HepG2 (cell line): ENCODE measurements around the gene TMEM165. TPM values are rescaled to one million over a fixed set of nuclear protein-coding genes. Genes with fewer than 3 reads are reported as not detected.
A peak's percentile ranks its signal among the peaks of the same experiment; 100 is the strongest.

Experiments used
- CREB3 ChIP-seq: sonication (generic); formaldehyde crosslinking; IDR thresholded peaks from 2 replicates; pipeline ENCODE4 v1.5.0; 2020; ENCODE audit warnings: missing genetic modification reagents
- GATAD1 ChIP-seq: IDR thresholded peaks from 2 replicates; pipeline ENCODE4 v1.6.1; 2016; ENCODE audit warnings: missing genetic modification reagents, missing compliant biosample characterization
- HIC2 ChIP-seq: sonication (generic); formaldehyde crosslinking; IDR thresholded peaks from 2 replicates; pipeline ENCODE4 v1.9.0; 2022; ENCODE audit warnings: low read depth, missing genetic modification reagents
- JUN ChIP-seq: sonication (generic); formaldehyde crosslinking; IDR thresholded peaks from 2 replicates; pipeline ENCODE4 v1.4.0; 2020; ENCODE audit warnings: mild to moderate bottlenecking, missing genetic modification reagents
- MTERF4 ChIP-seq: sonication (generic); formaldehyde crosslinking; IDR thresholded peaks from 2 replicates; pipeline ENCODE4 v1.8.0; 2023; ENCODE audit warnings: mild to moderate bottlenecking, missing genetic modification reagents
- MTF1 ChIP-seq: sonication (generic); formaldehyde crosslinking; IDR thresholded peaks from 2 replicates; pipeline ENCODE4 v1.5.0; 2020; ENCODE audit warnings: missing genetic modification reagents
- PRPF4 ChIP-seq: fragments of 200-400 bp; formaldehyde crosslinking; IDR thresholded peaks from 2 replicates; pipeline ENCODE4 v1.6.1; 2016; ENCODE audit warnings: low read length, low read depth; ENCODE audit not compliant: poor library complexity, severe bottlenecking
- STAG1 ChIP-seq: sonication (generic); formaldehyde crosslinking; IDR thresholded peaks from 2 replicates; pipeline ENCODE4 v1.4.0; 2020; ENCODE audit warnings: missing genetic modification reagents
- TOE1 ChIP-seq: sonication (generic); formaldehyde crosslinking; IDR thresholded peaks from 2 replicates; pipeline ENCODE4 v1.4.0; 2020; ENCODE audit warnings: mild to moderate bottlenecking, missing genetic modification reagents
- WIZ ChIP-seq: sonication (generic); formaldehyde crosslinking; IDR thresholded peaks from 2 replicates; pipeline ENCODE4 v1.5.1; 2020; ENCODE audit warnings: mild to moderate bottlenecking, missing genetic modification reagents
- ZFP41 ChIP-seq: sonication (generic); formaldehyde crosslinking; IDR thresholded peaks from 2 replicates; pipeline ENCODE4 v1.4.0; 2020; ENCODE audit warnings: mild to moderate bottlenecking, missing genetic modification reagents, borderline replicate concordance
- ZFP91 ChIP-seq: sonication (generic); formaldehyde crosslinking; IDR thresholded peaks from 2 replicates; pipeline ENCODE4 v1.9.0; 2022; ENCODE audit warnings: missing genetic modification reagents, mild to moderate bottlenecking, borderline replicate concordance
- ZFY ChIP-seq: sonication (generic); formaldehyde crosslinking; IDR thresholded peaks from 2 replicates; pipeline ENCODE4 v1.4.0; 2020; ENCODE audit warnings: missing genetic modification reagents
- ZFYVE20 ChIP-seq: sonication (generic); formaldehyde crosslinking; IDR thresholded peaks from 2 replicates; pipeline ENCODE4 v1.8.0; 2023; ENCODE audit warnings: low read depth, mild to moderate bottlenecking, moderate library complexity, missing genetic modification reagents, borderline replicate concordance
- ZNF263 ChIP-seq: sonication (generic); formaldehyde crosslinking; IDR thresholded peaks from 2 replicates; pipeline ENCODE4 v1.4.0; 2020; ENCODE audit warnings: missing genetic modification reagents
- ZNF3 ChIP-seq: IDR thresholded peaks from 2 replicates; pipeline ENCODE4 v1.7.0; 2017; ENCODE audit warnings: inconsistent platforms
- ZNF513 ChIP-seq: sonication (generic); formaldehyde crosslinking; conservative IDR thresholded peaks from 2 replicates; pipeline ENCODE4 v1.5.0; 2020; ENCODE audit warnings: missing genetic modification reagents
- ZNF580 ChIP-seq: IDR thresholded peaks from 2 replicates; pipeline ENCODE4 v1.6.1; 2016; ENCODE audit warnings: low read depth, borderline replicate concordance
- ZNF672 ChIP-seq: sonication (generic); formaldehyde crosslinking; IDR thresholded peaks from 2 replicates; pipeline ENCODE4 v1.8.1; 2022; ENCODE audit warnings: missing genetic modification reagents
- ZNF704 ChIP-seq: sonication (generic); formaldehyde crosslinking; IDR thresholded peaks from 2 replicates; pipeline ENCODE4 v1.8.1; 2023; ENCODE audit warnings: mild to moderate bottlenecking, inconsistent platforms, moderate library complexity, missing genetic modification reagents, borderline replicate concordance
- ZNF747 ChIP-seq: sonication (generic); formaldehyde crosslinking; IDR thresholded peaks from 2 replicates; pipeline ENCODE4 v1.8.1; 2023; ENCODE audit warnings: missing genetic modification reagents, mild to moderate bottlenecking, borderline replicate concordance
- polyA plus RNA-seq, 8 experiments: library from polyadenylated mRNA; depleted of rRNA in 3 of 8; stranded (reverse) in 7 of 8; unstranded in 1 of 8; fragments of >200 nt; fragmentation: Illumina TruSeq in 4 of 8; extraction: Trizol in 4 of 8; gene quantifications; 2 replicates each; pipeline versions ENCODE4 v1.2.1 to v1.2.3, GENCODE V29; 2011 to 2016; ENCODE audit warnings: low read depth in 4 of 8, missing spikeins in 1 of 8, mixed read lengths in 1 of 8; ENCODE audit not compliant: insufficient read depth in 1 of 8
- total RNA-seq, 5 experiments: library from RNA; depleted of rRNA; stranded (reverse); fragments of >200 nt; fragmentation: Illumina TruSeq; extraction: Trizol; gene quantifications; 2 replicates each; pipeline ENCODE4 v1.2.3, GENCODE V29; 2016; ENCODE audit warnings: low read depth in 1 of 5

TMEM165 gene
- total and polyA plus RNA-seq, 2 of the 13 experiments (the other 11 are each of a cell fraction or from before 2014, with no cell fraction given) = 54.6 to 103 TPM

GRCh38 chr4:55395529-55396307 is at the start of gene TMEM165 (continued):
- no peak for TF ChIP-seq ZFP41 (CRISPR knock-in tag)
- no peak for TF ChIP-seq CREB3 (CRISPR knock-in tag)
- TF ChIP-seq STAG1 (CRISPR knock-in tag) = no peak
- TF ChIP-seq WIZ (CRISPR knock-in tag) = no peak
- TF ChIP-seq MTF1 (CRISPR knock-in tag) = no peak
- peak; percentile 75 for TF ChIP-seq ZFP91 (CRISPR knock-in tag)
- no peak for TF ChIP-seq ZNF513 (CRISPR knock-in tag)
- TF ChIP-seq ZNF580 = peak; percentile 16; the same call in 1 of the 2 replicates
- TF ChIP-seq MTERF4 (CRISPR knock-in tag) = peak; percentile 81; the same call in 1 of the 2 replicates
- TF ChIP-seq HIC2 (CRISPR knock-in tag) = no peak
- TF ChIP-seq ZNF3 = no peak
- TF ChIP-seq ZNF747 = no peak
- TF ChIP-seq ZFYVE20 (CRISPR knock-in tag) = peak; percentile 45; the same call in 1 of the 2 replicates
- no peak for TF ChIP-seq PRPF4
- TF ChIP-seq ZNF263 = peak; percentile 76
- TF ChIP-seq GATAD1 (CRISPR knock-in tag) = peak; percentile 61; the same call in 1 of the 2 replicates
- TF ChIP-seq ZNF672 = no peak
- TF ChIP-seq TOE1 (CRISPR knock-in tag) = no peak
- TF ChIP-seq ZNF704 = no peak
- TF ChIP-seq ZFY = peak; percentile 95
- no peak for TF ChIP-seq JUN (CRISPR knock-in tag)
